Panc1 (cell line): ENCODE data around the gene SMIM21. TPM values are rescaled to one million over a fixed set of nuclear protein-coding genes. Genes with fewer than 3 reads are reported as not detected.

Experiments
- ATAC-seq: fragments of 200-7000 bp; cut with Tn5 transposase; 2 replicates; pipeline ENCODE4 v1.9.1; 2020; ENCODE audit warnings: mild to moderate bottlenecking, moderate library complexity
- BruUV-seq: library from RNA; stranded (reverse); fragments of 400-500 nt; replicated peaks from 2 replicates; lab custom pipeline; 2021; lab: Mats Ljungman, UMichigan
- CTCF ChIA-PET: fragments of 300-600 bp; sonication (Branson Sonifier 250); formaldehyde crosslinking; loops from one replicate; lab custom pipeline; 2022; ENCODE audit warnings: antibody characterized with exemption; lab: Charles Lee
- POLR2A ChIA-PET: fragments of 300-600 bp; sonication (Branson Sonifier 250); formaldehyde crosslinking; loops from one replicate; lab custom pipeline; 2022; ENCODE audit warnings: antibody characterized with exemption; lab: Charles Lee
- DNase-seq: peaks from one replicate; pipeline ENCODE4 v3.0.0-alpha.2; 2010; ENCODE audit warnings: low read depth, low spot score
- H3K27ac ChIP-seq: 2 replicates; pipeline ENCODE4 v1.5.1; 2011; ENCODE audit warnings: mild to moderate bottlenecking, low read length, inconsistent platforms
- H3K27me3 ChIP-seq: fragments of 200-500 bp; sonication (Bioruptor generic); 2 replicates; pipeline ENCODE4 v1.6.0; 2014; ENCODE audit warnings: low read length, inconsistent platforms; ENCODE audit not compliant: control insufficient read depth, insufficient read depth
- H3K36me3 ChIP-seq: fragments of 200-500 bp; sonication (Bioruptor generic); 2 replicates; pipeline ENCODE4 v1.5.1; 2014; ENCODE audit warnings: inconsistent platforms, mild to moderate bottlenecking, low read length, moderate library complexity; ENCODE audit not compliant: control insufficient read depth, insufficient read depth
- H3K4me1 ChIP-seq: 2 replicates; pipeline ENCODE4 v1.5.1; 2011; ENCODE audit warnings: inconsistent platforms, mild to moderate bottlenecking, low read length, moderate library complexity; ENCODE audit not compliant: control insufficient read depth, insufficient read depth
- H3K4me3 ChIP-seq, 2 experiments: 2 replicates each; pipeline ENCODE4 v1.5.1; 2011 to 2012; ENCODE audit warnings: low read depth in 2 of 2, low read length in 2 of 2, mild to moderate bottlenecking in 2 of 2, inconsistent platforms in 1 of 2, moderate library complexity in 1 of 2
- H3K9me3 ChIP-seq: fragments of 200-500 bp; sonication (Bioruptor generic); 2 replicates; pipeline ENCODE4 v1.5.1; 2014; ENCODE audit warnings: low read depth, mild to moderate bottlenecking, inconsistent platforms, low read length, moderate library complexity; ENCODE audit not compliant: control insufficient read depth, insufficient read depth
- CTCF ChIP-seq: fragments of 450-650 bp; IDR thresholded peaks from 2 replicates; pipeline ENCODE4 v1.5.1; 2017; ENCODE audit warnings: mild to moderate bottlenecking
- POLR2AphosphoS5 ChIP-seq: IDR thresholded peaks from 2 replicates; pipeline ENCODE4 v1.6.1; 2012; ENCODE audit warnings: mild to moderate bottlenecking, low read depth, low read length, moderate library complexity
- REST ChIP-seq, 2 experiments: IDR thresholded peaks; 2 replicates each; pipeline ENCODE4 v1.6.1; 2011 to 2012; ENCODE audit warnings: low read depth in 2 of 2, control low read depth in 1 of 2, low read length in 1 of 2, mild to moderate bottlenecking in 1 of 2, moderate library complexity in 1 of 2; ENCODE audit not compliant: insufficient read depth in 1 of 2
- SIN3A ChIP-seq: IDR thresholded peaks from 2 replicates; pipeline ENCODE4 v1.6.1; 2012; ENCODE audit warnings: low read depth, mild to moderate bottlenecking, low read length, moderate library complexity, borderline replicate concordance; ENCODE audit not compliant: insufficient read depth
- TCF7L2 ChIP-seq: IDR thresholded peaks from 2 replicates; pipeline ENCODE4 v1.6.1; 2011; ENCODE audit warnings: mild to moderate bottlenecking, low read depth, low read length, inconsistent platforms
- in situ Hi-C: cut with HindIII; loops from 2 replicates; pipeline ENCODE4 v1.10.0; 2016; ENCODE audit warnings: low sequenced_read_pairs, low pct_unique_long_range_greater_than_20kb
- intact Hi-C: fragments of 100-400 bp; cut with micrococcal nuclease; formaldehyde crosslinking; loops from one replicate; pipeline ENCODE4 v1.10.0; 2022; ENCODE audit not compliant: unreplicated experiment
- total RNA-seq: library from RNA; stranded (reverse); gene quantifications from one replicate; pipeline ENCODE4 v1.2.1, GENCODE V29; 2021; ENCODE audit not compliant: unreplicated experiment

The SMIM21 gene
- total RNA-seq, 1 experiment from 2014 or later, result not detected

GRCh38 chr18:75437979-75438378, 10.5 kb upstream of the SMIM21 start:
- TF ChIP-seq REST (IDR thresholded peaks at IDR 0.05; ENCODE audit: insufficient read depth in 1 of 2, low read depth in 2 of 2, low read length in 1 of 2) (no peak), CTCF (no peak), TCF7L2 (no peak), POLR2AphosphoS5 (no peak), SIN3A (no peak)
- in situ Hi-C loops (no loop called here), intact Hi-C loops (no loop called here)
- POLR2A ChIA-PET, result no interaction called here
- ATAC-seq (no peak), DNase-seq (no peak)
- Histone ChIP-seq H3K9me3 (no peaks in the 10 kb centered on the region), H3K27ac (no peak overlapping the region), H3K4me3 (no peak overlapping the region), H3K4me1 (no peaks in the 10 kb centered on the region), H3K36me3 (no peaks in the 10 kb centered on the region), H3K27me3 (peaks cover 33% of the 10 kb centered on the region)
- no TSS peak for BruUV-seq
- CTCF ChIA-PET, result no interaction called here

GRCh38 chr18:75433098-75433497, 5.6 kb upstream of the SMIM21 start:
- DNase-seq (no peak), ATAC-seq (no peak)
- TF ChIP-seq CTCF (no peak), POLR2AphosphoS5 (no peak), TCF7L2 (no peak), REST (IDR thresholded peaks at IDR 0.05; ENCODE audit: insufficient read depth in 1 of 2, low read depth in 2 of 2, low read length in 1 of 2) (no peak), SIN3A (no peak)
- ChIA-PET POLR2A (no interaction called here), CTCF (no interaction called here)
- H3K4me1 ChIP-seq, result no peaks in the 10 kb centered on the region
- H3K27ac ChIP-seq, result no peak overlapping the region
- BruUV-seq, result no TSS peak
- peaks cover 12% of the 10 kb centered on the region; the same call in 1 of the 2 replicates for H3K27me3 ChIP-seq
- no peaks in the 10 kb centered on the region for H3K36me3 ChIP-seq
- intact Hi-C loops (no loop called here), in situ Hi-C loops (no loop called here)
- H3K9me3 ChIP-seq, result no peaks in the 10 kb centered on the region
- H3K4me3 ChIP-seq, result no peak overlapping the region
